GM18951 (cell line): Measurements from ENCODE around the gene MAGI1.

Source experiments
- POLR2A ChIP-seq: IDR thresholded peaks from 4 replicates; pipeline ENCODE4 v1.6.1; 2011; ENCODE audit warnings: mild to moderate bottlenecking; ENCODE audit not compliant: insufficient read length, insufficient read depth; ENCODE audit errors: extremely low read depth
- in situ Hi-C: fragments of 300-500 bp; cut with MboI; formaldehyde crosslinking; loops from one replicate; pipeline ENCODE4 v1.12.0; 2022; ENCODE audit warnings: low sequenced_read_pairs, mixed read lengths, inconsistent platforms; ENCODE audit not compliant: unreplicated experiment

Gene MAGI1

GRCh38 chr3:65787827-65788226, 250.9 kb downstream of the MAGI1 start:
- in situ Hi-C loops = no loop called here
- TF ChIP-seq POLR2A = no peak

DNA sequence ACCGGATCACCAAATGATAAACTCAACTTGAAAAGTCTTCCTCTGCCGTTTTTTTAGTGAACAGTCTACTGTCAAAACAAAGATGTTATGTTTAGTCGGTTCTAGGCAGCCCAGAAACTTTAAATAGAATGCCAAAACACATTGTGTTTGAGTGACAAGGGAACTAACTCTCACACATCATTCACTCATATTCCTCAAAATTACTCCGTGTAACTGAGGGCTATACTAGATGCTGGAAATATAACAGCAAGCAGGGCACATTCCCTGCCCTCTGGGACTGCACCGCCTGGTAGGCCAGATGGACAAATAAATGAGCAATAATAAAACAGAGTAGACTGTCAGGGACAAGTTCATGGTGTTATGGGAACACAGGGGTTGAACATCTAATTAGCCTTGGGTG, 251.4 kb downstream of the MAGI1 start:
- TF ChIP-seq POLR2A = no peak
- in situ Hi-C loops = no loop called here

- TF ChIP-seq POLR2A = no peak
- in situ Hi-C loops = no loop called here
Measured at GRCh38 chr3:65786890-65787289, 251.8 kb downstream of the MAGI1 start.

DNA sequence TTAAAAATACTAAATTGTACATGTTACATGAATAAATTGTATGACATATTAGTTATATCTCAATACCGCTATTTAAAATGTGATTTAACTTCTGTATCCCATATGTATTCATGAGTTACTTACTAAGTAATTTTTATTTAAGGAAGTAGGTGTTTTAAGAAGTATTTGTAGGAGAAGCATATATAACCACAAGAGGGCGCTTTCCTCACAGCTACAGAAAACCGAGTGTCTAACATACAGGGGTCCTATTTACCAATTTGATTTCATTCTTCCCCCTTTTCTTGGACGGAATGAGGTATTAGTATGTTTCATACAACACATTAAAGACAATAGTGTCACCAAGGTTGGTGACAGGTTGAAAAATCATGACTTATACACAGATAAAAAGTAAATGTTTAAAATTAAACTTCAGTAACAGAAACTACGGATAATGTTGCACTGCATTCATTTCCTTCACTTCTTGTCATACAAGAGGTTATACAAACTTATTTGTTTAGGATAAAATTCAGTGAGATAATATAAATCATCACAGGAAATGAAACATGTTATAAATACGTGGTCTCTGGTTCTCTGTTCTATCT, 253.6 kb downstream of the MAGI1 start:
- TF ChIP-seq POLR2A = no peak
- in situ Hi-C loops = no loop called here

GRCh38 chr3:65783117-65783516, 255.6 kb downstream of the MAGI1 start:
- in situ Hi-C loops = no loop called here
- no peak for TF ChIP-seq POLR2A

DNA sequence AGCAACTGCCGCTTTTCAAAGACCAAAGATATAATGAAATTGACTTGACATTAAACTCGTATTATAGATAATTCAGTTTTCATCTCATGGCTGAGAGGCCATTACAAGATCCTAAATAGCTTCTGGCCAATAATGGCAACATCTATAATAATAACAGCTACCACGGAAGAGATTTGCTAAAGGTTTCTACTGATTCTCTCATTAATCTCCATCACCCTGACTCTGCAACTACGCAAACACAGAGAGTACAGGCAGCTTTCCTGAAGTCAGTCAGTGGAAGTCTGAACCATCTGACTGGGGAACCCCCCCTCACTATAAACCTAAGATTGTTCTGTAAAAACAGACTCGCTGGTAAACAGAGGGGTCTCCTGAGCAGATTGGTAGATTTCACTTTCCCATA, 257.1 kb downstream of the MAGI1 start:
- in situ Hi-C loops = no loop called here
- TF ChIP-seq POLR2A = no peak

DNA sequence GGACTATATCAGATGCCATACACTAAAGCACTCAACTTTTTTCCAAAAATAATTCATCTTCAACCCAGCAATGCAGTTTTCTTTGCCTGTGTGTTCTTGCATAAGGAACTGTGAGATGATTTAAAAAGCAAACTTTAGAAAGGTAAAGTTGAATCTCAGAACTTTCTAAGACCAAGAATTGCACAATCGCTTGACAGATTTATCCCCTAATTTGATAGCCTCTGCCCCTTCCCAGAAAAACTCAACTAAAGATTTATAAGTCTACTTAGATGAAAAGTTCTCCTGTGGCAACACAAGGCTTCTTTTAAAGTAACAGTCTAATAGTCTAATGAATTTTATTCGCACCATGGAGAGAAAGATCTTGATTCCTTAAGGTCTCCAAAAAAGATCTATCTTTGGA, 259.3 kb downstream of the MAGI1 start:
- in situ Hi-C loops = no loop called here
- TF ChIP-seq POLR2A = no peak

DNA sequence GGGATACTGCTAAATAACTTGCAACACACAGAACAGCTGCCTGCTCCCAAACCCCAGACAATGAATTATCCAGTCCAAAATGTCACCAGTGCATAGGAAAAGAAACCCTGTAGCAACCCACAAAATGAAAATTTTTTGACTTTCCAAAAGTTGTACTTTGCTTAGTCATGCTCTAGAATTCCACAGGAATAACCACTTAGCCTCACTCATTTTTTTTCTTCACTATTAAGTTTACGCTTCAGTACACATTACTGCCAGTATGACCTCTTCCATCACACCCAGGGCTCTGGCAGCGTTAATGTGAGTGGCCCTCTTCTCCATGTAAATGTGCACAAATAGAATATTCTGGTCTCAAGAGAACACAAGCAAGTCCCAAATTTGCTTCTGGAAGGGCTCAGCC, 259.8 kb downstream of the MAGI1 start:
- in situ Hi-C loops = no loop called here
- no peak for TF ChIP-seq POLR2A

DNA sequence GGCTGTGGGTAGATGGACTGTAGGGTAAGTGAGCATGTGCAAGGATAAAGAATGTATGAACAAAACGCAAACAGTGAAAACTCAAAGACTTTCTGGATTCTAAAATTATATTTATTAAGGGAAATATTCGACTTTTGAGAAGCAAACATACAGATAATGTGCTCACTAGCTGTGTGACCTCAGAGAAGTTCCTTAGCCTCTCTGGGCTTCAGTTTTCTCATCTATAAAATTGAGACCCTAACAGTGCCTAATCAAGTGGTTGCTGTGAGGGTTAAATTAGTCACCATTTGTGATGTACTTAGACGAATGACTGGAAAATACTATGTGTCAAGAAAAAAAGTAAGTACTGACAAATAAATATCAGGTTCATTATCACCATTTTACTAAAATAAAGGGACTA, 261.7 kb downstream of the MAGI1 start:
- no peak for TF ChIP-seq POLR2A
- in situ Hi-C loops = no loop called here

GRCh38 chr3:65776494-65776893, 262.2 kb downstream of the MAGI1 start:
- in situ Hi-C loops = no loop called here
- TF ChIP-seq POLR2A = no peak

DNA sequence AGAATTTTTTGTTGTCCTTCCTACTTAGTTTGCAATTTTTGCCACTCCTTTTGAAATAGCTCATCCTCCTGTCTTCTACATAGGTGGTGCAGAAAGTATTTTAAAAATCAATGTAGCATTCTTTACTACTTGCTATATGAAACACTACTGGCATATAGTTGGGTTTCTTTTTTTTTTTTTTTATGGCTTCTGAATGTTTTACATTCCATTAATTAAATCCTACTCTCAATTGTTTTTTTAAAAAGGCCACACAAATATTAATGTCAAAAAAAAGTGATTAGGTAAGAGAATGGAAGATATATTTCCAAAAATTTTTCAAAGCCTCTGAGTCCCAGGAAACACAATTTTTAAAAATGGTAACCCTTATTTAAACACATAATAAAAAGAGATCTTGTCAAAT, 262.6 kb downstream of the MAGI1 start:
- in situ Hi-C loops = no loop called here
- no peak for TF ChIP-seq POLR2A

DNA sequence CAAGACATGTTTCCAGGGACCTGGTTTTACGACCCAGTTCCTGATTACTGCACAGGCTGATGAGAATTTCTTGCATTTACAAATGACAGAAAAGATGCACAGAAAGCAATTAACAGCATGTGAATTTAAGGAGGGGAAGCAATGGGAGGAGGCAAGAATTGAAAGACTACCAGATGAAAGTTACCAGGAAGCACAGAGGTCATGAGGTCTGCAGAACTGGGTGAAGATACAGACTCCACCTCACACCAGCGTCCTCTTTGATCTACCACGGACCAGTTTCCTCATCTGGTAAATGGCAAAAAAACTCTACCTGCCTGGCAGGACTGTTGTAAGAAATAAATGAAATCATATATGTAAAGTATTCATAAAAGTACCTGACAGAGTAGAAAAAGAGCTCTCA, 266.0 kb downstream of the MAGI1 start:
- in situ Hi-C loops = no loop called here
- TF ChIP-seq POLR2A = no peak

DNA sequence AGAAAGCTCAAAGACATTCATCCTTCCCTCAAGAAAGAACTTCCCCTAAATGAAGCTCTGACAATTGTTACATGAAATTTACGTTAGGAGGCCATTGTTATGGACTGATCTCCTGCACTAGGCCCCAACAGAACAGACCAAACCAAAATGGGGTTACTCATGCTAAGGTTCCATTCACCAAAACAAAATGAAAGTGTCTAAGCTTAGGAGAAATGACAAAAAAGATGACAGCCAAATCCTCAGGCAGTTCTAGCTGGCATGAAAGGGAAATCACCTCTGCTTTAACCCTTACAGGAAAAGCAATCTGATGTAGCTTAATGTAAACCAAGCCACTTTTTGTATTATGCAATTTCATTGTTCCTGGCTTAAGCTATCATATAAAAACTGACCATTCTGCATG, 271.2 kb downstream of the MAGI1 start:
- in situ Hi-C loops = no loop called here
- TF ChIP-seq POLR2A = no peak

- in situ Hi-C loops = no loop called here
- TF ChIP-seq POLR2A = no peak
Measured at GRCh38 chr3:65762235-65762580, 276.5 kb downstream of the MAGI1 start.
